Coronary artery (tissue), 2 donors: ENCODE measurements around the gene SCGB3A2.

Source experiments
- DNase-seq: peaks from one replicate; pipeline ENCODE4 v3.0.0-alpha.2; 2017; ENCODE audit warnings: low spot score
- H3K27ac ChIP-seq, 2 donors: fragments of 200-600 bp; sonication (generic); one replicate each; pipeline ENCODE4 v1.5.1; 2016 to 2019
- H3K4me3 ChIP-seq: fragments of 200-600 bp; sonication (generic); 2 replicates; pipeline ENCODE4 v1.5.1; 2016; ENCODE audit warnings: mild to moderate bottlenecking, moderate library complexity
- TF ChIP-seq, protein P1 (sequence below): fragments of 200-600 bp; sonication (generic); IDR thresholded peaks from one replicate; pipeline ENCODE4 v1.5.1; 2019; ENCODE audit warnings: antibody characterized with exemption

The SCGB3A2 gene

DNA sequence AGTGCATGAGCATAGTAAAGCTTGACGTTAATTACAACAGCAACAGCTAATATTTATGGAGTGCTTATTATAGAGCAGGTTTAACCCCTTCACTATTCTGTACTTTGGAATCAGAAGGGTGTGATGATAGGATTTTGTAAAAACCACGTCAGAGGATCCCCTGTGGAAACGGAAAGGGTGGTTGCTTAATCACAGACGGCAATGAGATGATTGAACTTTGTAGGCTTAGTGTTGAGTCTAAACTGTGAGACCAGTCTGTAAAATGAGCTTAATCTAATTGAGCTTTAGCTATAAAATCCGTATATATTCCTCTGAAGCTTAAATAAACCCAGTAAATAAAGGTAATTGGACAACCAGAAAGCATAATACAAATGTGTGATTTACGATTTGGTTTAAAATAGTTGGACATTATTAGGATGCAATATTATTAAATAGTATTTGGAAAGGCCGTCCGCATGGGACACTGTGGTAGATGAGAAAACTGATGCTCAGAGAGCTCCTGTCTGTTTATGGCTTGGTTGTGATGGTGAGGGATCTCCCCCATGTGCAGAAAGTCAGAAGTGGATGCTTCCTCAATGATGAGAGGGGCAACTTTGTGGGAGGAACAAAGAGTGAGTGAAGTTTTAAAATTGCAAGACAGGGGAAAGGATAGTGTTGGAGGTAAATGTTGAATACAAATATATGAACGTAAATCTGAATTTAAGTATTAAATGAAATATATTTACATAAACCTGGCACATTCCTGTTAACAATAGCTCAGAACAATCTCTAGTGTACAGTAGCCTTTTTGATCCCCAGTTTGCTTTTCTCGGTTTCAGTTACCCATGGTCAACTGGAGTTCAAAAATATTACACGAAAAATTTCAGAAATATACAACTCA is 23.4 kb upstream of the SCGB3A2 start:
- TF ChIP-seq, protein P1, sequence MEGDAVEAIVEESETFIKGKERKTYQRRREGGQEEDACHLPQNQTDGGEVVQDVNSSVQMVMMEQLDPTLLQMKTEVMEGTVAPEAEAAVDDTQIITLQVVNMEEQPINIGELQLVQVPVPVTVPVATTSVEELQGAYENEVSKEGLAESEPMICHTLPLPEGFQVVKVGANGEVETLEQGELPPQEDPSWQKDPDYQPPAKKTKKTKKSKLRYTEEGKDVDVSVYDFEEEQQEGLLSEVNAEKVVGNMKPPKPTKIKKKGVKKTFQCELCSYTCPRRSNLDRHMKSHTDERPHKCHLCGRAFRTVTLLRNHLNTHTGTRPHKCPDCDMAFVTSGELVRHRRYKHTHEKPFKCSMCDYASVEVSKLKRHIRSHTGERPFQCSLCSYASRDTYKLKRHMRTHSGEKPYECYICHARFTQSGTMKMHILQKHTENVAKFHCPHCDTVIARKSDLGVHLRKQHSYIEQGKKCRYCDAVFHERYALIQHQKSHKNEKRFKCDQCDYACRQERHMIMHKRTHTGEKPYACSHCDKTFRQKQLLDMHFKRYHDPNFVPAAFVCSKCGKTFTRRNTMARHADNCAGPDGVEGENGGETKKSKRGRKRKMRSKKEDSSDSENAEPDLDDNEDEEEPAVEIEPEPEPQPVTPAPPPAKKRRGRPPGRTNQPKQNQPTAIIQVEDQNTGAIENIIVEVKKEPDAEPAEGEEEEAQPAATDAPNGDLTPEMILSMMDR = no peak
- H3K27ac ChIP-seq = no peak overlapping the region
- H3K4me3 ChIP-seq = no peak overlapping the region
- DNase-seq = no peak

DNA sequence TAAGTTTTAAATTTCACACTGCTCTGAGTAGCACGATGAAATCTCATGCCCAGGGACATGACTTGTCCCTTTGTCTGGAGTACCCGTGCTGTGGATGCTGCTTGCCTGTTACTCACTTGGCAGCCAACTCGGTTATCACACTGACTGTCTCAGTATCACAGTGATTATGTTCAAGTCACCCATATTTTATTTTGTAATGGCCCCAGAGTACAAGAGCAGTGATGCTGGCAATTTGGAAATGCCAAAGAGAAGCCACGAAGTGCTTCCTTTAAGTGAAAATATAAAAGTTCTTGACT is 22.8 kb upstream of the SCGB3A2 start:
- no peak overlapping the region for H3K27ac ChIP-seq
- H3K4me3 ChIP-seq = no peak overlapping the region
- TF ChIP-seq, protein P1 = no peak
- DNase-seq = no peak

DNA sequence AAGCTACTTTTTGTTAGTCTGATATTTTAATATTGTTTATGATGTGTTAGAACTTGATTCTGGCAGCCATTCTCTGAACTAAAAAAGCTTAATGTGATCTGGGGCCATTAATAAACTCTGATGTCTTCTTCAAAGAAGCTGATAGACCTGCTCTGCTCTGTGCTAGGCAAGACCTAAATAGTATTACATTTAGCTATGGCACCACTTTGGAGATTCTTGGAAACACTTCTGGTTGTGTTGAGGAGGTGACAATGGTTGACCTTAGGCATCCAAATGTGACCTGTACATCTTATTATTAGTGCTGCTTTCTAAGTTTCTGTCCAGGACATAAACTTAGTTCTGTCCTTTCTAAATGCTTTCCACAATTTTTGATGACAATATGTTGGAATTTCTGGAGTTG is 21.7 kb upstream of the SCGB3A2 start:
- TF ChIP-seq, protein P1 = no peak
- DNase-seq = no peak
- Histone ChIP-seq H3K27ac (no peak overlapping the region), H3K4me3 (no peak overlapping the region)

DNA sequence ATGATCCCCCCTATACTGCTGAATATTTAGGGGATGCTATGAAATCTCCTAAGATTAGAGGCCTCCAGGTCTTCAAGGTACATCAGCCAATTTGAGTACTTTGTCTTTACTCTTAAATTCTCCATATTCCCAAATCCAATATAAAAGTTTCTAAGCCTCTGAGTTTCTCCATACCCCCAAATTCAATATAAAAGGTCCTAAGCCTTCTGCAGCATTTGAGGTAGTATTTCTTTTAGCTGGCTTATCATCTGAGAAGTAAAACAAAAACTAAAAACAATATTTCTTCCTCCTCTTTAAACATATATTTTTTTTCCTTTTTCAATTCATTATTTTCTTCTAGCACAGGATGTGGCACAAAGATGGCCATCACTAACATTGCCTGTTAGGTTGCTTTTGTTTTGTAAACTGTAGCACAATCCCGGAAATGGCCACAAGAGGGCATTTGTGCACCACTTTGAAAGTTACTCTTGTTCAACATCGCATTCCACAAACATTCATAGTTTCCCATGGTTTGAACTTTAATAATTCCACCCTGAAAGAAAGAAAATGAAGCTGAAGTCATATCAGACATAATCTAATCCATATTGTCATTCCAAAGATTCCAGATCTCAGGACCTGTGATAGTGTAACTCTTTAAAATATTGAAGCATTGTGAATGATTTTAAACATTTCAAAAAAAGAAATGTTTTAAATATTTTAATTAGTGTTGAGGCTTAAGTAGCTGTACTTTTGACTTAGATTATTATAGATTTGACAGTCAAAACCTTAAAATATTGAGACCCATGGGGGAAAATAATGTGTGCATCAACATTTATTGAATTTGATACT is 21.0 kb upstream of the SCGB3A2 start:
- Histone ChIP-seq H3K27ac (no peak overlapping the region), H3K4me3 (no peak overlapping the region)
- DNase-seq = no peak
- TF ChIP-seq, protein P1 = peak; percentile 56

DNA sequence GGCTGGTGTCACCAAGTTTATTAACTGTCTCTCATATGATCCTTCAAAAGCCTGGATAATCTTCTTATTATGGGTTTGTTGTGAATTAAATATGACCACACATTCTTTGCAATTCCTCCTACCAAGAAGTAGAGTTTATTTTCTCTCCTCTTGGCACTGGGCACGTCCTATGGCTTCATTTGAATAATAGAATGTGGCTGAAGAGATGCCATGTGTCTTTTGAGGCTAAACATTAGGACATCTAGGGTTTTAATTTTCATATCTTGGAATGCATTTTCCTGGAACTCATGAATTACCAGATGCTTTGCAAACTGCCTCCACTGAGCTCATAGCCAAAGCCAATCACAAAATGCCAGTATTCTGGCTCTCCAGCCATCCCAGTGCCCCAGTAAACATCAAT is 19.9 kb upstream of the SCGB3A2 start:
- TF ChIP-seq, protein P1 = no peak
- no peak for DNase-seq
- Histone ChIP-seq H3K4me3 (no peak overlapping the region), H3K27ac (no peak overlapping the region)

DNA sequence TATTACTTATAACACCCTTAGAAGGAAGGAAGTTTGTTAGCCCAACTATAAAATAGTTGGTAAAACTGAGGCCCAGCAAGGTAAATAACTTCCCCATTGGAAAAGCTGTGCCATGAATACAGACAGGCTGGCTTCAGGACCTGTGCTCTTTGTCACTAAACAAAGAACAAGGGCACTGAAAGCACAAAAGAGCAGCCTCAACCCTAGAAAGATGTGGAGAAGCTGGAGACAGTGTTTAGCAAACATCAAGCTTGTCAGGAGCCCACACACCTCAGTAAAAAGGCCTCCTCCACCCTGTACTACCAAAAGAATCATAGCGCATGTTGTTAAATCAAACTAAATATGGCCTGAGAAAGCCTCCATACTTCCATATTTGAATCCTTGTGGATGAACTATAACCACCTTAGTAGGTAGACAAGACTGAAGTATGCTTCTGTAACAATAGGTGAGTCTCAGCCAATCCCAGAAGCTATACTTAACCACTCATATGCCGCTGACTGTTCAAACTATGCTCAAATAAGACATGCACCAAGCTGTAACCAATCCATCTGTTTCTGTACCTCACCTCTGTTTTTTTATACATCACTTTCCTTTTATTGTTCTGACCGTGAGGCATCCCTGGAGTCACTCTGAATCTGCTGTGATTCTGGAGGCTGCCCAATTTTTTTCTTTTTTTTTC is 18.4 kb upstream of the SCGB3A2 start:
- no peak for DNase-seq
- no peak overlapping the region for H3K4me3 ChIP-seq
- H3K27ac ChIP-seq = no peak overlapping the region
- TF ChIP-seq, protein P1 = no peak
